A549 (cell line): ENCODE measurements around the gene PCNP. TPM values are rescaled to one million over a fixed set of nuclear protein-coding genes. Genes with fewer than 3 reads are reported as not detected.

Experiments used
- ATAC-seq, 2 experiments: fragments of 200-7000 bp in 1 of 2; fragments of >200 bp in 1 of 2; cut with Nextera tagmentation in 1 of 2; cut with Tn5 transposase in 1 of 2; 3 replicates each; pipeline versions ENCODE4 v1.8.0 to v1.9.1; 2018 to 2020; ENCODE audit warnings: mild to moderate bottlenecking in 1 of 2, moderate library complexity in 1 of 2
- CTCF ChIA-PET: fragments of 300-600 bp; sonication (Branson Sonifier 250); formaldehyde crosslinking; extraction: SDS; loops from one replicate; lab custom pipeline; 2021; ENCODE audit warnings: antibody characterized with exemption, inconsistent platforms; lab: Yijun Ruan, JAX
- POLR2A ChIA-PET: fragments of 350-600 bp; formaldehyde crosslinking; extraction: SDS; loops from one replicate; lab custom pipeline; 2021; ENCODE audit warnings: antibody characterized with exemption, inconsistent platforms; lab: Yijun Ruan, JAX
- DNase-seq, 2 experiments: peaks; one replicate each; pipeline versions ENCODE4 v3.0.0 to v3.0.0-alpha.2; 2011 to 2016; ENCODE audit warnings: low read depth in 1 of 2, low spot score in 1 of 2
- FAIRE-seq: peaks from 2 replicates; lab custom pipeline; 2011; peaks lifted over from hg19 to GRCh38; lab: Jason Lieb, UNC
- H3K27ac ChIP-seq, 2 experiments: fragments of >200 bp; sonication (Bioruptor Twin); formaldehyde crosslinking; 3 replicates each; pipeline ENCODE4 v1.5.1; 2016 to 2017
- H3K4me1 ChIP-seq: fragments of >200 bp; sonication (Bioruptor Twin); formaldehyde crosslinking; 3 replicates; pipeline ENCODE4 v1.6.1; 2016
- H3K4me2 ChIP-seq: fragments of >200 bp; sonication (Bioruptor Twin); formaldehyde crosslinking; 3 replicates; pipeline ENCODE4 v1.6.1; 2016
- H3K4me3 ChIP-seq: fragments of >200 bp; sonication (Bioruptor Twin); formaldehyde crosslinking; 3 replicates; pipeline ENCODE4 v1.5.1; 2016
- H3K9me3 ChIP-seq: fragments of >200 bp; sonication (Bioruptor Twin); formaldehyde crosslinking; 3 replicates; pipeline ENCODE4 v1.6.1; 2016
- ATOH8 ChIP-seq: fragments of 250-450 bp; sonication (Bioruptor Pico); IDR thresholded peaks from 2 replicates; pipeline ENCODE4 v1.5.0; 2020; ENCODE audit warnings: low read depth, mild to moderate bottlenecking, moderate library complexity
- BCL3 ChIP-seq: fragments of >200 bp; sonication (Bioruptor Twin); formaldehyde crosslinking; IDR thresholded peaks from 3 replicates; pipeline ENCODE4 v1.6.1; 2016
- BHLHE40 ChIP-seq: IDR thresholded peaks from 2 replicates; pipeline ENCODE4 v1.6.1; 2012; ENCODE audit warnings: low read depth, low read length, inconsistent platforms
- CBX8 ChIP-seq: fragments of 200-600 bp; sonication (generic); IDR thresholded peaks from 2 replicates; pipeline ENCODE4 v1.6.1; 2016
- CEBPB ChIP-seq, 2 experiments: fragments of >200 bp in 1 of 2; sonication (Bioruptor Twin) in 1 of 2; formaldehyde crosslinking in 1 of 2; IDR thresholded peaks; 2 replicates each; pipeline ENCODE4 v1.6.1; 2012 to 2016
- CHD2 ChIP-seq: fragments of 150-350 bp; IDR thresholded peaks from 2 replicates; pipeline ENCODE4 v1.6.1; 2014; ENCODE audit warnings: low read length; ENCODE audit not compliant: partially characterized antibody
- CHD4 ChIP-seq: fragments of 200-600 bp; sonication (generic); IDR thresholded peaks from 2 replicates; pipeline ENCODE4 v1.6.1; 2016; ENCODE audit warnings: antibody characterized with exemption, mild to moderate bottlenecking, borderline replicate concordance
- CTCF ChIP-seq: fragments of >200 bp; sonication (Bioruptor Twin); formaldehyde crosslinking; IDR thresholded peaks from 3 replicates; pipeline ENCODE4 v1.5.1; 2016
- ELK1 ChIP-seq: fragments of 150-350 bp; IDR thresholded peaks from 2 replicates; pipeline ENCODE4 v1.6.1; 2014; ENCODE audit warnings: low read depth, mild to moderate bottlenecking, low read length
- EP300 ChIP-seq, 2 experiments: fragments of >200 bp; sonication (Bioruptor Twin); formaldehyde crosslinking; IDR thresholded peaks; 2 replicates in 1 of 2; 3 replicates in 1 of 2; pipeline ENCODE4 v1.6.1; 2016 to 2017
- FOXS1 ChIP-seq: fragments of 250-450 bp; sonication (Bioruptor Pico); IDR thresholded peaks from 2 replicates; pipeline ENCODE4 v1.5.0; 2020; ENCODE audit warnings: mild to moderate bottlenecking, moderate library complexity
- GATA3 ChIP-seq: IDR thresholded peaks from 2 replicates; pipeline ENCODE4 v1.6.1; 2012; ENCODE audit warnings: borderline replicate concordance
- HEYL ChIP-seq: fragments of 250-450 bp; sonication (Bioruptor Pico); IDR thresholded peaks from 2 replicates; pipeline ENCODE4 v1.8.0; 2021; ENCODE audit warnings: mild to moderate bottlenecking, moderate library complexity
- HOXA7 ChIP-seq: fragments of 250-450 bp; sonication (Bioruptor Pico); IDR thresholded peaks from 2 replicates; pipeline ENCODE4 v1.5.0; 2020; ENCODE audit warnings: mild to moderate bottlenecking, moderate library complexity
- HOXB5 ChIP-seq: fragments of 250-450 bp; sonication (Bioruptor Pico); IDR thresholded peaks from 2 replicates; pipeline ENCODE4 v1.5.0; 2020; ENCODE audit warnings: mild to moderate bottlenecking, moderate library complexity
- JUN ChIP-seq, 2 experiments: fragments of >200 bp; sonication (Bioruptor Twin); formaldehyde crosslinking; IDR thresholded peaks; 2 replicates in 1 of 2; 3 replicates in 1 of 2; pipeline ENCODE4 v1.6.1; 2016 to 2017
- KDM1A ChIP-seq: fragments of 200-600 bp; sonication (generic); IDR thresholded peaks from 2 replicates; pipeline ENCODE4 v1.6.1; 2016; ENCODE audit warnings: low read depth, mild to moderate bottlenecking
- MAX ChIP-seq: IDR thresholded peaks from 2 replicates; pipeline ENCODE4 v1.6.1; 2012
- MAZ ChIP-seq: fragments of 150-350 bp; IDR thresholded peaks from 2 replicates; pipeline ENCODE4 v1.6.1; 2014; ENCODE audit warnings: antibody characterized with exemption, low read depth, low read length, borderline replicate concordance
- MYC ChIP-seq: IDR thresholded peaks from 2 replicates; pipeline ENCODE4 v1.6.1; 2012; ENCODE audit warnings: mild to moderate bottlenecking, inconsistent platforms, low read length, improper control_type of control experiment, borderline replicate concordance
- NPAS2 ChIP-seq: fragments of 250-450 bp; sonication (Bioruptor Pico); IDR thresholded peaks from 2 replicates; pipeline ENCODE4 v1.8.0; 2022; ENCODE audit warnings: mild to moderate bottlenecking, moderate library complexity, borderline replicate concordance
- NR3C1 ChIP-seq: fragments of >200 bp; sonication (Bioruptor Twin); formaldehyde crosslinking; IDR thresholded peaks from 3 replicates; pipeline ENCODE4 v1.6.1; 2017
- PBX3 ChIP-seq: IDR thresholded peaks from 2 replicates; pipeline ENCODE4 v1.6.1; 2012
- SMC3 ChIP-seq: fragments of >200 bp; sonication (Bioruptor Twin); formaldehyde crosslinking; IDR thresholded peaks from 3 replicates; pipeline ENCODE4 v1.6.1; 2018; ENCODE audit warnings: inconsistent platforms
- TFCP2L1 ChIP-seq: fragments of 250-450 bp; sonication (Bioruptor Pico); IDR thresholded peaks from 2 replicates; pipeline ENCODE4 v1.5.0; 2021; ENCODE audit warnings: mild to moderate bottlenecking
- TP53 ChIP-seq: fragments of 250-450 bp; sonication (Bioruptor Pico); IDR thresholded peaks from 2 replicates; pipeline ENCODE4 v1.5.0; 2021; ENCODE audit warnings: mild to moderate bottlenecking, moderate library complexity
- ZSCAN20 ChIP-seq: fragments of 250-450 bp; sonication (Bioruptor Pico); IDR thresholded peaks from 2 replicates; pipeline ENCODE4 v1.8.0; 2022; ENCODE audit warnings: mild to moderate bottlenecking, moderate library complexity
- WGBS: methylation state at CpG from one replicate; pipeline ENCODE4 v1.1.6; 2017; ENCODE audit errors: missing lambda C conversion rate; 5-methylcytosine and 5-hydroxymethylcytosine counted together
- polyA plus RNA-seq, 4 experiments: library from polyadenylated mRNA; depleted of rRNA in 3 of 4; stranded (reverse); fragments of >200 nt; fragmentation: RNase III in 1 of 4; extraction: RNeasy Plus Mini Kit Qiagen cat#74134 plus additional on column Dnase treatment in 1 of 4; gene quantifications; 2 replicates in 3 of 4; 3 replicates in 1 of 4; pipeline ENCODE4 v1.2.3, GENCODE V29; 2011 to 2017
- TF ChIP-seq, protein P1 (sequence below): fragments of 200-600 bp; sonication (generic); IDR thresholded peaks from 2 replicates; pipeline ENCODE4 v1.6.1; 2016; ENCODE audit warnings: antibody characterized with exemption, mild to moderate bottlenecking, moderate library complexity

PCNP gene
- polyA plus RNA-seq, 2 of the 4 experiments (the other 2 are of a cell fraction), result 114 to 135 TPM

DNA sequence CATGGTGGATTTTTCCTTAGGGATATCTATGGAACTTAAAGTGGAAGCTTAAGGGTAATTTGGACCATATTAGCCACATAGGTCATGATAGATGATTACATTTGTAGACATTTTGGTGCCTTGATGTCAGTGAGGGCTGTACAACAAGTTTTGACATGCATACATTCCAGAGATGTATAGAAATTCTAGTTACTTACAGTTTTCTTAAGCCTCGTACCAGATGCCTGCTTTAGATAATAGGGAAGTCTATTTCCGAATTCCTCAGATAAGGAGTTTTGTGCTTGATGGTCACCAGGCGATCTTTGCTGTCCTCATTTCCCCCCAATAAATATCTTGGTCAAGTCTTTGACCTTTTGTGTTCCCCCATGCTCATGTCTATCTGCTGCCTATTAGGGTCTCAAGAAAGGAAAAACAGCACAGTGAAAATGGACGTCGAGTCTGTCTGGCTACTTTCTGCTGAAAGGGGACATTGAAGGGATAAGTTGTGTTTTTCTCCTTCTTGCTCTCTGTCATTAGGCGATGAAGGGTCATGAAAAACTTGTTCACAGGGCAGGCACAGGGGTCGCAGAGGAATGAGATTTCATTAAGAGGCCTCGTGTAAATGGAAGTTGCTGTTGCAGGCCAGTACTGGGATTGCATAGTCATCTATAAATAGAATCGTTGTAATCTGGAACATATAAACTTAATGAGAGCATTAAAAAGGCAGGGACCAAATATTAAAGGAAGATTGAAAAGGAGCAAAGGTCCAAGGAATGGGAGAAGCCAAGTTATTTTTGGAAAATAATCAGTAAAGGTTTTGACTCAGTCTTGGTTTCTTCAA is 41.0 kb upstream of the PCNP start:
- H3K4me3 ChIP-seq, result no peak overlapping the region
- ChIA-PET POLR2A (no interaction called here), CTCF (no interaction called here)
- H3K9me3 ChIP-seq, result no peaks in the 10 kb centered on the region
- H3K4me1 ChIP-seq, result no peaks in the 10 kb centered on the region
- no peak overlapping the region for H3K4me2 ChIP-seq
- ATAC-seq, result no peak
- no peak for DNase-seq
- no peak for FAIRE-seq
- H3K27ac ChIP-seq, result no peak overlapping the region
- 35% methylated on average over 9 of the region's 9 CpGs for WGBS
- TF ChIP-seq CTCF (no peak), MAZ (no peak), FOXS1 (no peak), BHLHE40 (no peak), MYC (no peak), ELK1 (no peak), TP53 (CRISPR knock-in tag) (no peak), JUN (IDR thresholded peaks at IDR 0.05) (no peak), SMC3 (no peak), HOXA7 (CRISPR knock-in tag) (no peak), ATOH8 (no peak), HEYL (CRISPR knock-in tag) (no peak), ZSCAN20 (CRISPR knock-in tag) (no peak)

DNA sequence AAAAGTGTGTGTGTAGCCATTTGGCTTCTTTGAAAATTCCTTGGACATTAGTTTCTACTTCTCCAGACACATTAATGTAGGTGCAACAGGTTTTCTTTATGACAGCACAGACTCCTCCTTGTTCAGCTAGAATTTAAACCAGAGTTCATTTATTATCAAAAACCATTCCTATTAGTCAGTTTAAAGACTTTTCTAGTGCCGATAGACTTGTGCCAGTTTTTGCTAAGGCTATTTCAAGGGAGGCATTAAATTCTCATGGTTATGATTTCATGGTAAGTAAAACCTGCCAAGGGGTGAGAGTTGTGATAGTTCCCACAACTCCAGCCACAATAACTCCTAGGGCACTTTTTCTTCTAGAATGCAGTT is 40.4 kb upstream of the PCNP start:
- FAIRE-seq, result no peak
- TF ChIP-seq KDM1A (no peak), NPAS2 (CRISPR knock-in tag) (no peak), BCL3 (no peak), MAX (no peak), NR3C1 (no peak), BHLHE40 (no peak), EP300 (IDR thresholded peaks at IDR 0.05) (no peak), TFCP2L1 (CRISPR knock-in tag) (no peak), CEBPB (IDR thresholded peaks at IDR 0.05) (no peak), CHD4 (no peak), JUN (IDR thresholded peaks at IDR 0.05) (no peak), FOXS1 (no peak), ZSCAN20 (CRISPR knock-in tag) (no peak), HOXB5 (no peak), PBX3 (no peak), CHD2 (no peak), GATA3 (no peak), CBX8 (no peak)
- TF ChIP-seq, protein P1, sequence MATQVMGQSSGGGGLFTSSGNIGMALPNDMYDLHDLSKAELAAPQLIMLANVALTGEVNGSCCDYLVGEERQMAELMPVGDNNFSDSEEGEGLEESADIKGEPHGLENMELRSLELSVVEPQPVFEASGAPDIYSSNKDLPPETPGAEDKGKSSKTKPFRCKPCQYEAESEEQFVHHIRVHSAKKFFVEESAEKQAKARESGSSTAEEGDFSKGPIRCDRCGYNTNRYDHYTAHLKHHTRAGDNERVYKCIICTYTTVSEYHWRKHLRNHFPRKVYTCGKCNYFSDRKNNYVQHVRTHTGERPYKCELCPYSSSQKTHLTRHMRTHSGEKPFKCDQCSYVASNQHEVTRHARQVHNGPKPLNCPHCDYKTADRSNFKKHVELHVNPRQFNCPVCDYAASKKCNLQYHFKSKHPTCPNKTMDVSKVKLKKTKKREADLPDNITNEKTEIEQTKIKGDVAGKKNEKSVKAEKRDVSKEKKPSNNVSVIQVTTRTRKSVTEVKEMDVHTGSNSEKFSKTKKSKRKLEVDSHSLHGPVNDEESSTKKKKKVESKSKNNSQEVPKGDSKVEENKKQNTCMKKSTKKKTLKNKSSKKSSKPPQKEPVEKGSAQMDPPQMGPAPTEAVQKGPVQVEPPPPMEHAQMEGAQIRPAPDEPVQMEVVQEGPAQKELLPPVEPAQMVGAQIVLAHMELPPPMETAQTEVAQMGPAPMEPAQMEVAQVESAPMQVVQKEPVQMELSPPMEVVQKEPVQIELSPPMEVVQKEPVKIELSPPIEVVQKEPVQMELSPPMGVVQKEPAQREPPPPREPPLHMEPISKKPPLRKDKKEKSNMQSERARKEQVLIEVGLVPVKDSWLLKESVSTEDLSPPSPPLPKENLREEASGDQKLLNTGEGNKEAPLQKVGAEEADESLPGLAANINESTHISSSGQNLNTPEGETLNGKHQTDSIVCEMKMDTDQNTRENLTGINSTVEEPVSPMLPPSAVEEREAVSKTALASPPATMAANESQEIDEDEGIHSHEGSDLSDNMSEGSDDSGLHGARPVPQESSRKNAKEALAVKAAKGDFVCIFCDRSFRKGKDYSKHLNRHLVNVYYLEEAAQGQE, result no peak

More for the DNA sequence above, 40.4 kb upstream of the PCNP start:
- Histone ChIP-seq H3K4me1 (no peaks in the 10 kb centered on the region), H3K4me2 (no peak overlapping the region), H3K4me3 (no peak overlapping the region), H3K27ac (no peak overlapping the region), H3K9me3 (no peaks in the 10 kb centered on the region)
- ATAC-seq (no peak), DNase-seq (no peak)
- POLR2A ChIA-PET, result no interaction called here
- CTCF ChIA-PET, result no interaction called here
- WGBS, result 88% methylated on average over 1 of the region's 1 CpG
